ENCODE results near the gene KLHDC3.

- TF ChIP-seq SUZ12 (IDR thresholded peaks at IDR 0.05; ENCODE audit: extremely low read depth, insufficient read depth, insufficient read length): no peak
- no peak for TF ChIP-seq ZNF274 (IDR thresholded peaks at IDR 0.05; ENCODE audit: low read depth, low read length)
- no peak for TF ChIP-seq YY1 (IDR thresholded peaks at IDR 0.05; ENCODE audit: insufficient read depth, insufficient read length)
Measured at GRCh38 chr6:43061861-43062260, 47.8 kb downstream of the KLHDC3 start.
